ENCODE results near the gene MYOCD.

DNA sequence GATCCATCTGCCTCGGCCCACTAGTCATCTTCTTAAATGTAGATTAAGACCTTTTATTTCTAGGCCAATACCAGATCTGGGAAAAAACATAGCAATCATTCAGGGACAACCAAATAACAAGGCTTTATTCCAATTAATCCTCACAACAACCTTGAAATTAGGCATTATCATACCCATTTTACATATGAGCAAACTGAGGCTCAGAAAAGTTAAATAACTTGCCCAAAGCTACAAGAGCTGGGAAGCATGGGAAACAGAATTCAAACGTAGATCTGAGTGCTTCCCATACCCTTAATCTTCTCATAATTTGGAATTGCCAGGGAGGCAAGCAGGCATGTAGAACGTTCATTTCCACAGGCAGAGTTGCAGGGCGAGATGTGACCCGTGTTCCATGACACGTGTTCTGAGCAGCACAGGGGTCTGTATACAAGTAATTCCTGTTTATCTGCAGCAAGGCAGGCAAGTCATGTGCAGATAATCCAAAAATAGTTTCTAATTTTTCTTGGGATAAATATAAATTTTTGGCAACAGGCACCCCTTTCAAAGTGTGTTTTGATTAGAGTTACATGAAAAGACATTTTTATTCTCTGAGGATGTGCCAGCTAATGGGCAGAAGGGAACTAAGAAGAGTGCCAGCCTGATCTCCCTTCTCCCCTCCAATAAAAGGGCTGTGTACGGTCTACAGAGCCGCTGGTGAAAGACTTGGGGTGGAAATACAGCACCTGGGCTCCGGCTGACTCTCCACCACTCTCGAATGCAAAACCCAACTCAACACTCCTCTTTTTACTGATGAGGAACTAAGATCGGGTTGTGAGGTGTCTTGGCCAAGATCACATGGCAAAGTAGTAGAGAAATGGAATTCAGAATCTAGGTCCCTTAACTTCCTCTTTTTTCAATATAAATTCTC, 27.7 kb upstream of the MYOCD start:
- TF ChIP-seq POLR2AphosphoS5 (IDR thresholded peaks at IDR 0.05; ENCODE audit: low read depth, low read length), result no peak
- TF ChIP-seq, protein P1, sequence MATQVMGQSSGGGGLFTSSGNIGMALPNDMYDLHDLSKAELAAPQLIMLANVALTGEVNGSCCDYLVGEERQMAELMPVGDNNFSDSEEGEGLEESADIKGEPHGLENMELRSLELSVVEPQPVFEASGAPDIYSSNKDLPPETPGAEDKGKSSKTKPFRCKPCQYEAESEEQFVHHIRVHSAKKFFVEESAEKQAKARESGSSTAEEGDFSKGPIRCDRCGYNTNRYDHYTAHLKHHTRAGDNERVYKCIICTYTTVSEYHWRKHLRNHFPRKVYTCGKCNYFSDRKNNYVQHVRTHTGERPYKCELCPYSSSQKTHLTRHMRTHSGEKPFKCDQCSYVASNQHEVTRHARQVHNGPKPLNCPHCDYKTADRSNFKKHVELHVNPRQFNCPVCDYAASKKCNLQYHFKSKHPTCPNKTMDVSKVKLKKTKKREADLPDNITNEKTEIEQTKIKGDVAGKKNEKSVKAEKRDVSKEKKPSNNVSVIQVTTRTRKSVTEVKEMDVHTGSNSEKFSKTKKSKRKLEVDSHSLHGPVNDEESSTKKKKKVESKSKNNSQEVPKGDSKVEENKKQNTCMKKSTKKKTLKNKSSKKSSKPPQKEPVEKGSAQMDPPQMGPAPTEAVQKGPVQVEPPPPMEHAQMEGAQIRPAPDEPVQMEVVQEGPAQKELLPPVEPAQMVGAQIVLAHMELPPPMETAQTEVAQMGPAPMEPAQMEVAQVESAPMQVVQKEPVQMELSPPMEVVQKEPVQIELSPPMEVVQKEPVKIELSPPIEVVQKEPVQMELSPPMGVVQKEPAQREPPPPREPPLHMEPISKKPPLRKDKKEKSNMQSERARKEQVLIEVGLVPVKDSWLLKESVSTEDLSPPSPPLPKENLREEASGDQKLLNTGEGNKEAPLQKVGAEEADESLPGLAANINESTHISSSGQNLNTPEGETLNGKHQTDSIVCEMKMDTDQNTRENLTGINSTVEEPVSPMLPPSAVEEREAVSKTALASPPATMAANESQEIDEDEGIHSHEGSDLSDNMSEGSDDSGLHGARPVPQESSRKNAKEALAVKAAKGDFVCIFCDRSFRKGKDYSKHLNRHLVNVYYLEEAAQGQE (IDR thresholded peaks at IDR 0.05; ENCODE audit: insufficient read depth in 1 of 2, low read depth in 2 of 2, low read length in 2 of 2), result no peak

Data from PFSK-1 (cell line).